Progenitor cell of endocrine pancreas (in vitro differentiated cells): ENCODE data around the gene TAF12. TPM values are rescaled to one million over a fixed set of nuclear protein-coding genes. Genes with fewer than 3 reads are reported as not detected.
A peak's percentile ranks its signal among the peaks of the same experiment; 100 is the strongest.
"Not testable (repeated sequence)": the region's sequence is repeated elsewhere in the genome, so short reads cannot be mapped to it uniquely, and the experiment has no call there.

Source experiments
- DNase-seq: peaks from one replicate; pipeline ENCODE4 v3.0.0; 2021; ENCODE audit warnings: low spot score; ENCODE audit not compliant: unreplicated experiment
- H3K27ac Mint-ChIP-seq: 2 replicates; pipeline ENCODE4 v1.8.0; 2021; ENCODE audit warnings: mild to moderate bottlenecking, moderate library complexity, mixed read lengths
- H3K27me3 Mint-ChIP-seq: 2 replicates; pipeline ENCODE4 v1.8.0; 2021; ENCODE audit warnings: mixed read lengths
- H3K36me3 Mint-ChIP-seq: 2 replicates; pipeline ENCODE4 v1.8.0; 2022; ENCODE audit warnings: mixed read lengths; ENCODE audit not compliant: insufficient read depth
- H3K4me1 Mint-ChIP-seq: 2 replicates; pipeline ENCODE4 v1.8.0; 2021; ENCODE audit warnings: low read depth, mixed read lengths
- H3K4me3 Mint-ChIP-seq: 2 replicates; pipeline ENCODE4 v1.8.0; 2021; ENCODE audit warnings: low read depth, mild to moderate bottlenecking, moderate library complexity, mixed read lengths
- H3K9me3 Mint-ChIP-seq: 2 replicates; pipeline ENCODE4 v1.8.0; 2021; ENCODE audit warnings: low read depth, mixed read lengths
- CTCF ChIP-seq: fragments of 200-600 bp; sonication (generic); IDR thresholded peaks from one replicate; pipeline ENCODE4 v1.5.0; 2021; ENCODE audit warnings: antibody characterized with exemption, mild to moderate bottlenecking; ENCODE audit not compliant: unreplicated experiment
- total RNA-seq: library from RNA; stranded (reverse); gene quantifications from 2 replicates; pipeline ENCODE4 v1.2.1, GENCODE V29; 2021

TAF12 gene
- total RNA-seq, 1 donor from 2014 or later: 18.2 TPM

DNA sequence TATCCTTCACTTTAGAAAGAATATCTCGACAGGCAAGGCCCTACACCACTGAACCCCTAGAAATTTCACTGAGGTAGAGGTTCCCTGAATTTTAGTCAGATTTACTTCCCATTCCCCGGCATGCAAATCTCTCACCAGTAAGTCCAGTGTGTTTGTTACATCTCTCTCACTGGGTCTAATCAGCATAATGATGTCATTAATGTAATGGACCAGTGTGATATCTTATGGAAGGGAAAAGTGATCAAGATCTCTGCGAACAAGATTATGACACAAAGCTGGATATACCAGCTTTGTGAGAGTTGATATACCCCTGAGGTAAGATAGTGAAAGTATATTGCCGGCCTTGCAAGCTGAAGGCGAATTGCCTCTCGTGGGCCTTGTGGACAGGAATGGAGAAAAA is 13.5 kb upstream of the TAF12 start:
- no peak for TF ChIP-seq CTCF
- Mint-ChIP-seq H3K27me3 (no peaks in the 10 kb centered on the region), H3K4me3 (no peak overlapping the region), H3K9me3 (no peaks in the 10 kb centered on the region), H3K4me1 (no peaks in the 10 kb centered on the region), H3K27ac (no peak overlapping the region), H3K36me3 (no peaks in the 10 kb centered on the region)
- DNase-seq: no peak

- not testable (repeated sequence) for H3K27ac Mint-ChIP-seq, H3K9me3 Mint-ChIP-seq, H3K36me3 Mint-ChIP-seq, H3K4me1 Mint-ChIP-seq, H3K27me3 Mint-ChIP-seq, DNase-seq, H3K4me3 Mint-ChIP-seq
Measured at GRCh38 chr1:28655448-28656311, 12.8 kb upstream of the TAF12 start.

DNA sequence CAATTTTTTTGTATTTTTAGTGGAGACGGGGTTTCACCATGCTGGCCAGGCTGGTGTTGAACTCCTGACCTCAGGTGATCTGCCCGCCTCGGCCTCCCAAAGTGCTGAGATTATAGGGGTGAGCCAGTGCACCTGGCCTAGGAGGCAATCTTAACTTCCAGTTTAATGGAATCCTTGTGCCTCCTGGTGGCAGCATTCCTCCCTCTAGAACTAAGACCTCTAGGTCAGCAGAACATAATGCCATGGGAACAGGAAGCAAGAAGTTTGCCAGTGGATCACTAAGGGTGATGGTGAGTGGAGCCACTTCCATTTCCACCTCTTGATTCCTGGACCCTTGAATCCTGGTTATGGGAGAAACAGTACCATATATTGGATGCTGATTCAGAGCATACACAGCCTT is 11.0 kb upstream of the TAF12 start:
- not testable (repeated sequence) for H3K36me3 Mint-ChIP-seq, H3K4me1 Mint-ChIP-seq, DNase-seq, H3K4me3 Mint-ChIP-seq, H3K27ac Mint-ChIP-seq, H3K27me3 Mint-ChIP-seq, H3K9me3 Mint-ChIP-seq
- TF ChIP-seq CTCF: peak; percentile 38

GRCh38 chr1:28653063-28653462 is 10.2 kb upstream of the TAF12 start:
- H3K27ac Mint-ChIP-seq, H3K9me3 Mint-ChIP-seq, H3K36me3 Mint-ChIP-seq, H3K4me3 Mint-ChIP-seq, H3K27me3 Mint-ChIP-seq, H3K4me1 Mint-ChIP-seq, DNase-seq: not testable (repeated sequence)

DNA sequence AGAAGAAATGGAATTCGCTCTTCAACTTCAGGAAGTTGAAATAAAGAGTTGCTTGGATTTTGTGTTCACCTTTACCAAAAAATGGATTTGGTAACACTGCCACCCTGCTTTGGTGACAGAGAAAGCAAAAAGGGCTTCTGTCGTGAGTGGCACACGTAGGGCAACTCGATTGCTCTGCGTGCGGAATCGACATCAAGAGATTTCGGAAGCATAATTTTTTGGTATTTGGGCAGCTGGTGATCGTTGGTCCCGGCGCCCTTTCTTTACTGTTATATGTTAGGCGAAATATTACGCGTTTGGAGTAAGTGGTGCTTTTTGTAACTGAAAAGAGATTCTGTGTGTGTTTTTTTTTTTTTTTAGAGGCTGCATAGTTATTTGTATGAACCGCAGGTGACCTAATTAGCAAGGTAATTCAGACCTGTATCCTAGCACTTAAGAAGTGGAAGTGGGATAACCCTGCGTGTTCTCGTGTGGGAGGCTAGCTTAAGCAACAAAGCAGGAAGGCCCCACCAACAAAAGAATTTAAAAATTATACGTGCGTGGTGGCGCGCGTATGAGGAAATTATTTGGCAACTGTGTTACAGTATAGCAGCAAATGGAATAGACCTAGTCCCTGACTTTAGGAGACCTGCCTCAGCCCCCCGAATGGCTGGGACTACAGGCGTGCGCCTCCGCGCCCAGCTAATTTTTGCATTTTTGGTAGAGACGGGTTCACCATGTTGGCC is 5.8 kb upstream of the TAF12 start, which contains the start of gene RNU11:
Gene RNU11 (plus strand): TSS at position 127 of the 725 bp plus-strand sequence.
- peak; percentile 54 for DNase-seq
- peaks cover 10% of the 10 kb centered on the region for H3K4me1 Mint-ChIP-seq
- H3K36me3 Mint-ChIP-seq: no peaks in the 10 kb centered on the region
- peak within 1 kb of the TSS; percentile 85 for H3K4me3 Mint-ChIP-seq
- no peaks in the 10 kb centered on the region for H3K9me3 Mint-ChIP-seq
- no peak for TF ChIP-seq CTCF
- peak within 1 kb of the TSS; percentile 100 for H3K27ac Mint-ChIP-seq
- no peaks in the 10 kb centered on the region for H3K27me3 Mint-ChIP-seq

- TF ChIP-seq CTCF: no peak
- DNase-seq: peak; percentile 67
- peaks cover 13% of the 10 kb centered on the region for H3K4me1 Mint-ChIP-seq
- peak overlapping the region; percentile 85 for H3K4me3 Mint-ChIP-seq
- no peaks in the 10 kb centered on the region for H3K9me3 Mint-ChIP-seq
- H3K27ac Mint-ChIP-seq: peak overlapping the region; percentile 100
- H3K36me3 Mint-ChIP-seq: no peaks in the 10 kb centered on the region
- H3K27me3 Mint-ChIP-seq: no peaks in the 10 kb centered on the region
Measured at GRCh38 chr1:28648008-28648473, 5.2 kb upstream of the TAF12 start.
